ENCODE measurements around the gene CRLF1.

DNA sequence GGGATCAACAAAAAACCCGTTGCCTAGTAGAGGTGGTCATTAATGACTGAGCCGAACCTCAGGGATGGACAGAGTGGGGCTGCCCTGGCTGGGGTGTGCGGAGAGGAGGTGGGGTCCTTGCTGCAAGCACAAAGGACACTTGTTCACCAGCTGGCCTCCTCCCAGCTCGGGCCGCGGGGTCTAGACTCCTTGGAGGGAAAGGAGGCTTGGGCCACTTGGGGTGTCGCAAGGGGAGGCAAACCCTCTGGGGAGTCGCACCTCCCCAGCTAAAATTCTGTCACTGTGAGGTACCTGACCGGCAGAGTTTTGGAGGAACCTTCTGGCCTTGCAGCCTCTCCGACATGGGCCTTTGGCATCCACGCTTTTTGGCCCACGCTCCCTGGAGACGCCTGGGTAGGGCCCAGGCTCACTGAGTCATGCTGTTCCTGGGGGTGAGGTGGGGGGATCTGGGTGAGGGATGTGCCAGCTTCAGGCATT lies 38.5 kb upstream of the CRLF1 start:
- TF ChIP-seq, protein P1, sequence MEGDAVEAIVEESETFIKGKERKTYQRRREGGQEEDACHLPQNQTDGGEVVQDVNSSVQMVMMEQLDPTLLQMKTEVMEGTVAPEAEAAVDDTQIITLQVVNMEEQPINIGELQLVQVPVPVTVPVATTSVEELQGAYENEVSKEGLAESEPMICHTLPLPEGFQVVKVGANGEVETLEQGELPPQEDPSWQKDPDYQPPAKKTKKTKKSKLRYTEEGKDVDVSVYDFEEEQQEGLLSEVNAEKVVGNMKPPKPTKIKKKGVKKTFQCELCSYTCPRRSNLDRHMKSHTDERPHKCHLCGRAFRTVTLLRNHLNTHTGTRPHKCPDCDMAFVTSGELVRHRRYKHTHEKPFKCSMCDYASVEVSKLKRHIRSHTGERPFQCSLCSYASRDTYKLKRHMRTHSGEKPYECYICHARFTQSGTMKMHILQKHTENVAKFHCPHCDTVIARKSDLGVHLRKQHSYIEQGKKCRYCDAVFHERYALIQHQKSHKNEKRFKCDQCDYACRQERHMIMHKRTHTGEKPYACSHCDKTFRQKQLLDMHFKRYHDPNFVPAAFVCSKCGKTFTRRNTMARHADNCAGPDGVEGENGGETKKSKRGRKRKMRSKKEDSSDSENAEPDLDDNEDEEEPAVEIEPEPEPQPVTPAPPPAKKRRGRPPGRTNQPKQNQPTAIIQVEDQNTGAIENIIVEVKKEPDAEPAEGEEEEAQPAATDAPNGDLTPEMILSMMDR (IDR thresholded peaks at IDR 0.05) = no peak
- no peak for TF ChIP-seq EZH2 (IDR thresholded peaks at IDR 0.05; ENCODE audit: borderline replicate concordance, insufficient read depth, low read depth, low read length, poor library complexity, severe bottlenecking)

All from B cell (primary cell).